HL-60 (cell line): ENCODE results near the gene NINJ2.

Source experiments
- DNase-seq, 2 experiments: peaks; one replicate each; pipeline ENCODE4 v3.0.0-alpha.2; 2010 to 2020; ENCODE audit warnings: low read depth in 1 of 2, low spot score in 1 of 2
- H3K27ac ChIP-seq: fragments of 250-450 bp; sonication (Bioruptor Pico); replicated peaks from 2 replicates; pipeline ENCODE4 v1.5.1; 2020; ENCODE audit warnings: mild to moderate bottlenecking, moderate library complexity
- H3K27me3 ChIP-seq: fragments of 250-450 bp; sonication (Bioruptor Pico); 2 replicates; pipeline ENCODE4 v1.5.1; 2021; ENCODE audit warnings: mild to moderate bottlenecking, moderate library complexity; ENCODE audit not compliant: insufficient read depth, poor library complexity, severe bottlenecking
- H3K4me3 ChIP-seq: replicated peaks from 2 replicates; pipeline ENCODE4 v1.5.1; 2011; ENCODE audit warnings: mild to moderate bottlenecking, control low read depth, low read length; ENCODE audit not compliant: insufficient read depth
- CTCF ChIP-seq: IDR thresholded peaks from one replicate; pipeline ENCODE4 v1.5.1; 2011; ENCODE audit warnings: low read length, control low read depth, inconsistent platforms; ENCODE audit not compliant: insufficient read depth
- GABPA ChIP-seq: IDR thresholded peaks from 2 replicates; pipeline ENCODE4 v1.6.1; 2012; ENCODE audit warnings: low read depth
- POLR2AphosphoS5 ChIP-seq: IDR thresholded peaks from 2 replicates; pipeline ENCODE4 v1.6.1; 2012; ENCODE audit warnings: low read depth
- REST ChIP-seq: IDR thresholded peaks from 2 replicates; pipeline ENCODE4 v1.6.1; 2012; ENCODE audit warnings: low read depth; ENCODE audit not compliant: insufficient replicate concordance
- SPI1 ChIP-seq: IDR thresholded peaks from 2 replicates; pipeline ENCODE4 v1.6.1; 2012; ENCODE audit warnings: low read depth, mild to moderate bottlenecking, borderline replicate concordance

The NINJ2 gene

GRCh38 chr12:536751-537245 is 126.4 kb downstream of the NINJ2 start:
- DNase-seq, result no peak
- no peak for TF ChIP-seq CTCF
- no peak for TF ChIP-seq SPI1
- no peak for TF ChIP-seq REST
- TF ChIP-seq POLR2AphosphoS5, result no peak
- TF ChIP-seq GABPA, result no peak
- Histone ChIP-seq H3K27me3 (no peaks in the 10 kb centered on the region), H3K27ac (no peak overlapping the region), H3K4me3 (no peak overlapping the region)

- Histone ChIP-seq H3K27ac (no peak overlapping the region), H3K4me3 (no peak overlapping the region), H3K27me3 (no peaks in the 10 kb centered on the region)
- TF ChIP-seq SPI1 (no peak), GABPA (no peak), REST (no peak), POLR2AphosphoS5 (no peak), CTCF (no peak)
- no peak for DNase-seq
These were observed 127.8 kb downstream of the NINJ2 start for GRCh38 chr12:535396-535795.

GRCh38 chr12:534216-534615 is 129.0 kb downstream of the NINJ2 start:
- TF ChIP-seq POLR2AphosphoS5 (no peak), REST (no peak), SPI1 (no peak)
- no peak overlapping the region for H3K27ac ChIP-seq
- H3K27me3 ChIP-seq, result no peaks in the 10 kb centered on the region
- no peak for DNase-seq
- H3K4me3 ChIP-seq, result no peak overlapping the region

GRCh38 chr12:533718-534117 is 129.5 kb downstream of the NINJ2 start:
- no peak overlapping the region for H3K4me3 ChIP-seq
- H3K27me3 ChIP-seq, result no peaks in the 10 kb centered on the region
- DNase-seq, result no peak
- TF ChIP-seq SPI1, result no peak
- no peak for TF ChIP-seq CTCF
- TF ChIP-seq GABPA, result no peak
- TF ChIP-seq REST, result no peak
- no peak for TF ChIP-seq POLR2AphosphoS5
- no peak overlapping the region for H3K27ac ChIP-seq
